Measurements from ENCODE around the gene BORCS8.
"Not testable (repeated sequence)": the region's sequence is repeated elsewhere in the genome, so short reads cannot be mapped to it uniquely, and the experiment has no call there.

BORCS8 gene

GRCh38 chr19:19181488-19181998 is 10.4 kb downstream of the BORCS8 start:
- no peak for DNase-seq (ENCODE audit: low read depth in 2 of 2)

DNA sequence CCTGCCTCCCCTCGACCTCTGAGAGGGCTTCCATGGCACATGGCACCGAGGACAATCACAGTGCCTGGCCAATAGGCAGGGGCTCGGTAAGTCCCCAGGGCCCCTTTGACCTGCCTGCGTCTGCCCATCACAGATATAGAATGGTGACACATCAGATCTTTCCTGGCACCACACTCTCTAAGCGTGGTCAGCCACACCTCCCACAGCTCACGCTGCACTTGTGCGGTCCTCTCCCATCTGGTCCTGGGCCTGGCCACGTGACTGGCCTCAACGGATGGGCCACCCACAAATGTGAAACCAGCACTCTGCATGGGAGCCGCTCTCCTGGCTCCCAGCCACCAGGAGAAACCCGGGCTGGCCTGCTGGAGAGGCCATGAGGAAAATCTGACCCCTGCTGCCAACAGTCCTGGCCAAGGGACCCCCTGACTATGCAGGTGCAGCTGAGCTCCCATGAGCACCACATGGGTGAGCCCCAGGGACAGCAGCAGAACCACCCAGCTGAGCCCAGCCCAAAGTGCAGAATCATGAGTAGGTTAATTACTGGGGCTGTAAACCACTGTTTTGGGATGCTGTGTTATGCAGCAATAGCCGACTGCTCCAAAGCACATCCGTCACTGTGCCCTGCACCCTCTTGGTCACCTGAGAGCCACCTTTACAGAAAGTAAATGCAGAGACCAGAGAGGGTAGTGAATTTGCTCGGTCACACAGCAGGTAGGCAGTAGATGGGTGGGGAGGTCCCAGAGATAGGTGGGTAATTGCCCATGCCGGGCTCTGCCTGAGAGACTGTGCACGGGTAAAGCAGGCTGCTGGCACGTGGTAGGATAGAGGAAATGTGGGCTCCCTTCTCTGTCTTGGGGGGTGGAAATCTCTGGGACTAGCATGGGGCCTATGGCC is 12.2 kb downstream of the BORCS8 start:
- TF ChIP-seq, protein P1, sequence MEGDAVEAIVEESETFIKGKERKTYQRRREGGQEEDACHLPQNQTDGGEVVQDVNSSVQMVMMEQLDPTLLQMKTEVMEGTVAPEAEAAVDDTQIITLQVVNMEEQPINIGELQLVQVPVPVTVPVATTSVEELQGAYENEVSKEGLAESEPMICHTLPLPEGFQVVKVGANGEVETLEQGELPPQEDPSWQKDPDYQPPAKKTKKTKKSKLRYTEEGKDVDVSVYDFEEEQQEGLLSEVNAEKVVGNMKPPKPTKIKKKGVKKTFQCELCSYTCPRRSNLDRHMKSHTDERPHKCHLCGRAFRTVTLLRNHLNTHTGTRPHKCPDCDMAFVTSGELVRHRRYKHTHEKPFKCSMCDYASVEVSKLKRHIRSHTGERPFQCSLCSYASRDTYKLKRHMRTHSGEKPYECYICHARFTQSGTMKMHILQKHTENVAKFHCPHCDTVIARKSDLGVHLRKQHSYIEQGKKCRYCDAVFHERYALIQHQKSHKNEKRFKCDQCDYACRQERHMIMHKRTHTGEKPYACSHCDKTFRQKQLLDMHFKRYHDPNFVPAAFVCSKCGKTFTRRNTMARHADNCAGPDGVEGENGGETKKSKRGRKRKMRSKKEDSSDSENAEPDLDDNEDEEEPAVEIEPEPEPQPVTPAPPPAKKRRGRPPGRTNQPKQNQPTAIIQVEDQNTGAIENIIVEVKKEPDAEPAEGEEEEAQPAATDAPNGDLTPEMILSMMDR (IDR thresholded peaks at IDR 0.05; ENCODE audit: low read depth, low read length), result no peak
- no peak overlapping the region for H3K4me3 ChIP-seq (replicated peaks in 1 of 2; ENCODE audit: low read depth in 2 of 2, low read length in 2 of 2)
- DNase-seq (ENCODE audit: low read depth in 2 of 2), result no peak

More at GRCh38 chr19:19181488-19181998, 10.4 kb downstream of the BORCS8 start:
- no peak overlapping the region for H3K4me3 ChIP-seq (replicated peaks in 1 of 2; ENCODE audit: low read depth in 2 of 2, low read length in 2 of 2)
- TF ChIP-seq, protein P1 (IDR thresholded peaks at IDR 0.05; ENCODE audit: low read depth, low read length), result no peak

DNA sequence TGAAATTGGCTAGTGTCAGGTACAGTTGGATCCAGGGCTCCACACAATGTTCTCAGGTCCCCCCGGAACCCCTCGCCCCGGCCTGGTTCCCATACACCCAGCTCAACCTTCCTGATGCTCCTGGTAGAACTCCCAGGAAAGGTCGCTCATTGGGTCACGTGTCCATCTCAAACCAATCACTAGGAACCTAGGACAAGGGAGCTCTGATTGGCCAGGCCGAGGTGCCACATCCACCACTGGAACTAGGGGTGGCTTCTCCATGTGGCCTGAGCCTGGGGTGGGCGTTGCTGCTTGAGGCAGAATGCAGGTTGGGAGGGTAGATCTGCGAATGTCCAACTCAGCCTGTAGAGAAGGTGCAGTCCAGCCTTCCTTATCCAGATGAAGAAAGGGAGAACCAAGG is 15.0 kb downstream of the BORCS8 start:
- no peak overlapping the region for H3K4me3 ChIP-seq (replicated peaks in 1 of 2; ENCODE audit: low read depth in 2 of 2, low read length in 2 of 2)
- DNase-seq (ENCODE audit: low read depth in 2 of 2), result peak in 1 of 2 donors; percentile 5
- TF ChIP-seq, protein P1 (IDR thresholded peaks at IDR 0.05; ENCODE audit: low read depth, low read length), result no peak

GRCh38 chr19:19173243-19173642 is 18.7 kb downstream of the BORCS8 start:
- DNase-seq (ENCODE audit: low read depth in 2 of 2); H3K4me3 ChIP-seq (replicated peaks in 1 of 2; ENCODE audit: low read depth in 2 of 2, low read length in 2 of 2): not testable (repeated sequence)

GRCh38 chr19:19171821-19172532 is 20.0 kb downstream of the BORCS8 start:
- TF ChIP-seq, protein P1 (IDR thresholded peaks at IDR 0.05; ENCODE audit: low read depth, low read length), result no peak
- peak; percentile 46 to 73 for DNase-seq (ENCODE audit: low read depth in 2 of 2)
- no peak overlapping the region for H3K4me3 ChIP-seq (replicated peaks in 1 of 2; ENCODE audit: low read depth in 2 of 2, low read length in 2 of 2)

GRCh38 chr19:19170873-19171672 is 20.9 kb downstream of the BORCS8 start:
- TF ChIP-seq, protein P1 (IDR thresholded peaks at IDR 0.05; ENCODE audit: low read depth, low read length), result no peak
- peak in 1 of 2 donors; percentile 36 for DNase-seq (ENCODE audit: low read depth in 2 of 2)
- no peak overlapping the region for H3K4me3 ChIP-seq (replicated peaks in 1 of 2; ENCODE audit: low read depth in 2 of 2, low read length in 2 of 2)

Data from cardiac fibroblast (primary cell).